Measurements from ENCODE around the gene PBX4. TPM values are rescaled to one million over a fixed set of nuclear protein-coding genes. Genes with fewer than 3 reads are reported as not detected.

The PBX4 gene
- total RNA-seq, 1 donor from 2014 or later, result 2.7 TPM

- no peak overlapping the region for H3K4me3 ChIP-seq (ENCODE audit: low read depth, low read length)
- TF ChIP-seq, protein P1, sequence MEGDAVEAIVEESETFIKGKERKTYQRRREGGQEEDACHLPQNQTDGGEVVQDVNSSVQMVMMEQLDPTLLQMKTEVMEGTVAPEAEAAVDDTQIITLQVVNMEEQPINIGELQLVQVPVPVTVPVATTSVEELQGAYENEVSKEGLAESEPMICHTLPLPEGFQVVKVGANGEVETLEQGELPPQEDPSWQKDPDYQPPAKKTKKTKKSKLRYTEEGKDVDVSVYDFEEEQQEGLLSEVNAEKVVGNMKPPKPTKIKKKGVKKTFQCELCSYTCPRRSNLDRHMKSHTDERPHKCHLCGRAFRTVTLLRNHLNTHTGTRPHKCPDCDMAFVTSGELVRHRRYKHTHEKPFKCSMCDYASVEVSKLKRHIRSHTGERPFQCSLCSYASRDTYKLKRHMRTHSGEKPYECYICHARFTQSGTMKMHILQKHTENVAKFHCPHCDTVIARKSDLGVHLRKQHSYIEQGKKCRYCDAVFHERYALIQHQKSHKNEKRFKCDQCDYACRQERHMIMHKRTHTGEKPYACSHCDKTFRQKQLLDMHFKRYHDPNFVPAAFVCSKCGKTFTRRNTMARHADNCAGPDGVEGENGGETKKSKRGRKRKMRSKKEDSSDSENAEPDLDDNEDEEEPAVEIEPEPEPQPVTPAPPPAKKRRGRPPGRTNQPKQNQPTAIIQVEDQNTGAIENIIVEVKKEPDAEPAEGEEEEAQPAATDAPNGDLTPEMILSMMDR (conservative IDR thresholded peaks at IDR 0.05; ENCODE audit: low read depth, low read length), result no peak
- DNase-seq (ENCODE audit: low read depth), result no peak
Measured at GRCh38 chr19:19562665-19563347, 55.7 kb downstream of the PBX4 start.

- TF ChIP-seq, protein P1 (conservative IDR thresholded peaks at IDR 0.05; ENCODE audit: low read depth, low read length), result no peak
- DNase-seq (ENCODE audit: low read depth), result no peak
- no peak overlapping the region for H3K4me3 ChIP-seq (ENCODE audit: low read depth, low read length)
Measured at GRCh38 chr19:19561946-19562664, 56.4 kb downstream of the PBX4 start.

- TF ChIP-seq, protein P1 (conservative IDR thresholded peaks at IDR 0.05; ENCODE audit: low read depth, low read length), result no peak
- H3K4me3 ChIP-seq (ENCODE audit: low read depth, low read length), result no peak overlapping the region
- DNase-seq (ENCODE audit: low read depth), result no peak
Measured at GRCh38 chr19:19559931-19560330, 58.6 kb downstream of the PBX4 start.

DNA sequence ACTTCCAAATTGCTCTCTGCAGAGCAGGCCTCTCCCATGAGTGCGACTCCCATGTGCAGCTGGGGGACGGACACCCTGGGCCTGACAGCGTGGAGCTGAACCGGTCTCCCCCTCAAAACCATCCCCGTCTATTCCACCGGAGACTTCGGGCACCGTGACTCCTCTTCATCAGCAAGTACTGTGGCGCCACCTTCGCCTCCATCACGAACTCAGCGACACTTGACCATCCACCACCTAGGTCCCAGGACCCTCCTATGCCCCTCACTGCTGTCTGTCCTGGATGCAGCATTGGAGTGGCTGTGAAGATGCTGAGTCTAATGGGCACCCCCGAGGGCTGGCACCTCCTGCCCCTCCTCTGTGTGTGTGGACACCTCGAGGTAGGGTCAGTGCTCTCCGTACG lies 59.9 kb downstream of the PBX4 start:
- DNase-seq (ENCODE audit: low read depth), result no peak
- TF ChIP-seq, protein P1 (conservative IDR thresholded peaks at IDR 0.05; ENCODE audit: low read depth, low read length), result no peak

GRCh38 chr19:19558055-19558454 lies 60.4 kb downstream of the PBX4 start:
- DNase-seq (ENCODE audit: low read depth), result no peak
- TF ChIP-seq, protein P1 (conservative IDR thresholded peaks at IDR 0.05; ENCODE audit: low read depth, low read length), result no peak
- H3K4me3 ChIP-seq (ENCODE audit: low read depth, low read length), result no peak overlapping the region

More for the DNA sequence above, 59.9 kb downstream of the PBX4 start:
- H3K4me3 ChIP-seq (ENCODE audit: low read depth, low read length), result no peak overlapping the region

- TF ChIP-seq, protein P1 (conservative IDR thresholded peaks at IDR 0.05; ENCODE audit: low read depth, low read length), result peak; percentile 70
- DNase-seq (ENCODE audit: low read depth), result no peak
Measured at GRCh38 chr19:19554074-19555023, 64.1 kb downstream of the PBX4 start.

More at GRCh38 chr19:19554074-19555023, 64.1 kb downstream of the PBX4 start:
- H3K4me3 ChIP-seq (ENCODE audit: low read depth, low read length), result no peak overlapping the region
